ENCODE measurements around the gene UMODL1. TPM values are rescaled to one million over a fixed set of nuclear protein-coding genes. Genes with fewer than 3 reads are reported as not detected.

The UMODL1 gene
- total RNA-seq, 3 donors from 2014 or later: 0.14 to 0.90 (median 0.16) TPM

DNA sequence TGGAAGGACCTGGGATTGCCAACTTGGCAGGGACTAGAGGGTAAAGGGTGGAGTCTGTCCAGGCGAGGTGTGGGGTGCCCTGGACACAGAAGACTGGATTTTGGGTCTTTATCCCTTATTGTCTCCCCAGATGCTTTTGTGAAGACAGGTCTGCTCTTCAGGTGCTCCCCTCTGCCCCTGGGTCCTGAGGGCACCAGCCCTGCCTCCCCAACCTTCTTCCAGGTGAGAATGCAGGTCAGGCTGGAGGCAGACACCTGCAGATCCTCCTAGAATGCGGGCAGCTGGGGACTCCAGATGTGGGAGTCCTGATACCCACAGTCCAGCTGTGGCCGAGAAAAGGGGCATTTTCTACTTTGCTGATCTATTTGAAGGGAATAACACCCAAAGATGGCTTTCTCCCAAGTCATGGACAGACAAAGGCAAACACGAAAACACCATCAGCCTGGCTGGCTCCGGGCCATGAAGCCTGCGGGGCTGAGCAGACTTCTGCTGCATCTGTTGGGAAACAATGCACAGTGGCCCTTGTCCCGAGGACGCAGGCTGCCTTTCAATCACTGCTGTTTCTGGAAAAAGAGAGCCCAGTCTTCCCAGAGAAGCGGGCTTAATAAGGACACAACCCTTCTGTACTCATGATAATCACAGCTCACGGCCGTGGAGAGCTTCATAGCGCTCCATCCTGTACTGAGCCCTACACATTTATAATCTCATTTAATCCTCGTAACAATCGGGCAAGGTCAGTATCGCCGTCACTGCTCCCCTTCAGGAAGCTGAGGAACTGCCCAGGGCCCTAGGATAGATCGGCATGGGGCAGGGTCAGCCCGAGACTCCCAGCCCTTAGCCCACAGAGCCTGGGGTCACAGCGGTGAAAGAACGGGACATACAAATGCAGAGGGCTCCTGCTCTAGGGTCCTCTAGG, 85.8 kb downstream of the UMODL1 start:
- no peaks in the 10 kb centered on the region for H3K9me3 ChIP-seq
- H3K36me3 ChIP-seq (ENCODE audit: low read depth): no peaks in the 10 kb centered on the region
- intact Hi-C loops (cut with DNase I, micrococcal nuclease): loop anchor here in 1 of 2 donors (10.0 kb wide), 1 partner anchor 98 kb away; no protein-coding TSS in a partner anchor
- TF ChIP-seq, protein P1, sequence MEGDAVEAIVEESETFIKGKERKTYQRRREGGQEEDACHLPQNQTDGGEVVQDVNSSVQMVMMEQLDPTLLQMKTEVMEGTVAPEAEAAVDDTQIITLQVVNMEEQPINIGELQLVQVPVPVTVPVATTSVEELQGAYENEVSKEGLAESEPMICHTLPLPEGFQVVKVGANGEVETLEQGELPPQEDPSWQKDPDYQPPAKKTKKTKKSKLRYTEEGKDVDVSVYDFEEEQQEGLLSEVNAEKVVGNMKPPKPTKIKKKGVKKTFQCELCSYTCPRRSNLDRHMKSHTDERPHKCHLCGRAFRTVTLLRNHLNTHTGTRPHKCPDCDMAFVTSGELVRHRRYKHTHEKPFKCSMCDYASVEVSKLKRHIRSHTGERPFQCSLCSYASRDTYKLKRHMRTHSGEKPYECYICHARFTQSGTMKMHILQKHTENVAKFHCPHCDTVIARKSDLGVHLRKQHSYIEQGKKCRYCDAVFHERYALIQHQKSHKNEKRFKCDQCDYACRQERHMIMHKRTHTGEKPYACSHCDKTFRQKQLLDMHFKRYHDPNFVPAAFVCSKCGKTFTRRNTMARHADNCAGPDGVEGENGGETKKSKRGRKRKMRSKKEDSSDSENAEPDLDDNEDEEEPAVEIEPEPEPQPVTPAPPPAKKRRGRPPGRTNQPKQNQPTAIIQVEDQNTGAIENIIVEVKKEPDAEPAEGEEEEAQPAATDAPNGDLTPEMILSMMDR (IDR thresholded peaks at IDR 0.05): no peak
- H3K4me1 ChIP-seq (ENCODE audit: low read depth): no peaks in the 10 kb centered on the region
- H3K4me3 ChIP-seq: no peak overlapping the region
- ATAC-seq: peak; percentile 11
- DNase-seq: peak in 1 of 3 donors; percentile 39

DNA sequence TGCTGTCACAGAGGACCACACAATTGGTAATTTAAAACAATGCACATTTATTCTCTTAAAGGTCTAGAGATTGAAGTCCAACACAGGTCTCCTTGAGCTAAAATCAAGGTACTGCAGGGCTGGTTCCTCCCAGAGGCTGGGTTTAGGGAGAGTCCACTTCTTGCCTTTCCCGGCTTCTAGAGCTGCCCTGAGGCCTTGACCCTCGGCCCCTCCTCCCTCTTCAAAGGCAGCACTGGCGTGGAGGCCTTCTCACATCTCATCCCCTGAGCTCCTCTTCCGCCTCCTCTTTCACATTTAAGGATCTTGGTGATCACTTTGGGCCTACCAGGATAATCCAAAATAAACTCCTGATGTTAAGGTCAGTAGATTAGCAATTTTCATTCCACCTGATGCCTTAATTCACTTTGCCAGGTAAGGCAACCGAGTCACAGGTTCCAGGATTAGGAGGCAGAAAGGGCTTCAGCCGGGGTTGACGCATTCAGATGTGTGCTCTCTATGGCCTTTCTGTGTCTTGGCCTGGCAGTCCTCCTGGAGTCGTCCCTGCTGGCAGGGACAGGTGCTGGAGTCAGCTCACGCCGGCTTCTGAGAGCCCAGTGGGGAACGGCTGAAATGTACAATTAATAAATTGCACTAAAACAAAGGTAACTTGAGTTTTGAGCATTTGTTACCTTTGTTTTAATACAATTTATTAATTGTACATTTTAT, 86.6 kb downstream of the UMODL1 start:
- H3K9me3 ChIP-seq: no peaks in the 10 kb centered on the region
- H3K36me3 ChIP-seq (ENCODE audit: low read depth): no peaks in the 10 kb centered on the region
- intact Hi-C loops (cut with DNase I, micrococcal nuclease): loop anchor here in 1 of 2 donors (10.0 kb wide), 1 partner anchor 97 kb away; no protein-coding TSS in a partner anchor
- TF ChIP-seq, protein P1 (IDR thresholded peaks at IDR 0.05): no peak
- no peaks in the 10 kb centered on the region for H3K4me1 ChIP-seq (ENCODE audit: low read depth)
- no peak overlapping the region for H3K4me3 ChIP-seq
- DNase-seq (no peak), ATAC-seq (no peak)

DNA sequence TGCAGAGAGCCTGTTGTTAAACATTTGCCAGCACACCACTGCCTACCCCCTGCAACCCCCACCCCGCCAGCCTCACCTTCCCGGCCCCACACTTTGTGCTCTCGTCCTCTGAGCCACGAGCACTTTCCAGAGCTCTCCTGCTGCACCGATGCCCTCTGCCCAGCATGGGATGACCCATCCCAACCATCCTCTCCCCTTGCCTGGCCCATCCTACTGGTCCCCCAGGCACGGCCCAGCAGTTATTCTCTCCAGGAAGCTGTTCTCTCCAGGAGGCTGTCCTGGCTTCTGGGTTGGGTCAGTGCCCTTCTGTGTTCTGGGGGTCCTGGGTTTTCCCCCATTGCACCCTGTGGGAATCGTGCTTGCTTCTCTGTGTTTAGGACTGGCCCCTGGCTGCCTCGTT, 87.7 kb downstream of the UMODL1 start:
- Histone ChIP-seq H3K4me3 (no peak overlapping the region), H3K9me3 (no peaks in the 10 kb centered on the region), H3K4me1 (ENCODE audit: low read depth) (peaks cover 3% of the 10 kb centered on the region), H3K36me3 (ENCODE audit: low read depth) (no peaks in the 10 kb centered on the region)
- no peak for ATAC-seq
- intact Hi-C loops (cut with DNase I, micrococcal nuclease): loop anchor here in 1 of 2 donors (10.0 kb wide), 1 partner anchor 96 kb away; no protein-coding TSS in a partner anchor
- TF ChIP-seq, protein P1 (IDR thresholded peaks at IDR 0.05): no peak
- peak in 1 of 3 donors; percentile 16 for DNase-seq

DNA sequence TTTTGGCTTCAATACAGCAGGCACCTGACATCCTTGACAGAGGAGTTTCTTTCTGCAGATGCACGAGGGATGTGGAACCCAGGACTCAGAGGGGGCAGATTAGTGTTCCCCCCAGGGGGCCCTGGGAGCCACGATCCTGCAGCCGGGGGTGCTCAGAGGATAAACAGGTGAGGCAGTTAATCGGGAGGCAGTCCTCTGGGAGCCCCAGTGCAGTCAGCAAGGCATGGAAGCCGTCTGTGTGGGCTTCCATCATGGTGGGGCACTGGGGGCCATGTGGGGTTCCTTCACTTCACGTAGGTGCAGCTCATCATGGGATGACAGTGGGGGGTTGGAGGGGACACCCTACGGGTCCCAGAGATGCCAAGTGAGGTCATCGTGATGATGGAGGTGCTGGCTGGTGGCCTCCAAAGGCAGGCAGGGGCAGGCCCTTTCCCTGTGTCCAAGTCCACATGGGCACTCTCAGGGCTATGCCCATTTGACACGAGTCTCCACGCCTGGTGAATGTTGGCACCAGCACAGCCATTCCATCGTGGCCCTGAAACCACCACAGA, 88.5 kb downstream of the UMODL1 start:
- TF ChIP-seq, protein P1 (IDR thresholded peaks at IDR 0.05): no peak
- Histone ChIP-seq H3K4me3 (no peak overlapping the region), H3K9me3 (no peaks in the 10 kb centered on the region), H3K4me1 (ENCODE audit: low read depth) (peaks cover 10% of the 10 kb centered on the region), H3K36me3 (ENCODE audit: low read depth) (no peaks in the 10 kb centered on the region)
- intact Hi-C loops (cut with DNase I, micrococcal nuclease): loop anchor here (5.0 to 10.0 kb wide), 2 partner anchors 95 to 98 kb away; no protein-coding TSS in a partner anchor
- DNase-seq: peak in 1 of 3 donors; percentile 21
- ATAC-seq: no peak

DNA sequence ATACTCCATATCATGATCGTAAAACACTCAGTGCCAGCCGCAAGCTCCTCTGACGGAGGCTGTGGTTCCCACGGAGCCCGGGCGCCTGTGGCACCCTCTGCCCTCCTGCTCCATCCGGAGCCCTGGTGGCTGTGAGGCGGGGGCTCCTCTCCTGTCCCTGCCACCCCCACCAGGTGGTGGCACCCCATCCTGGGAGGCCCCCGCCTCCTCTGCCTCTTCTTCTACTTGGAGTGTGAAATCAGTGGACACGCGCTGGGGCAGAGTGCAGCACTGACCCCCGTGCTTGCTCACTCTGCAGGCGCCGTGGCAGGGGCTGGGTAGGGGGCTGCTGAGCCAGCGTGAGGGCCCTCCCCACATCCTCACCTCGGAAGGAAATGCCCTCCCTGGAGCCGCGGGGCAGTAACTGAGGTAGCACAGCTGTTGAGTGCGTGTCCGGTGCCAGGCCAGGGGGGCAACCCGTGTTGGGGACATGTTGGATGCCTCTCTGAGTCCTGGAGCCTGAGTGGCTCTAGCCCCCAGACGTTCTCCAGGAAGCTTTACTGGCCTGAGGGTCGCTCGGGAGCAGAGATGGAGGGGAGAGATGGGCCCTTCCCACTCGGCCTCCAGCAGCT, 89.1 kb downstream of the UMODL1 start:
- DNase-seq (no peak), ATAC-seq (no peak)
- H3K4me1 ChIP-seq (ENCODE audit: low read depth): peaks cover 15% of the 10 kb centered on the region
- no peaks in the 10 kb centered on the region for H3K9me3 ChIP-seq
- no peaks in the 10 kb centered on the region for H3K36me3 ChIP-seq (ENCODE audit: low read depth)
- TF ChIP-seq, protein P1 (IDR thresholded peaks at IDR 0.05): no peak
- H3K4me3 ChIP-seq: no peak overlapping the region
- intact Hi-C loops (cut with DNase I, micrococcal nuclease): loop anchor here in 1 of 2 donors (5.0 kb wide), 1 partner anchor 97 kb away; no protein-coding TSS in a partner anchor

All from mucosa of descending colon (tissue), 3 donors.